GM12891 (cell line): Measurements from ENCODE around the gene IFNA21.

ENCODE experiments used
- PAX5 ChIP-seq: IDR thresholded peaks from 2 replicates; pipeline ENCODE4 v1.6.1; 2011; ENCODE audit warnings: low read length, moderate library complexity, mild to moderate bottlenecking; ENCODE audit not compliant: insufficient read depth, severe bottlenecking
- POLR2A ChIP-seq: IDR thresholded peaks from 2 replicates; pipeline ENCODE4 v1.6.1; 2011; ENCODE audit warnings: low read depth, low read length, control low read depth
- POLR2AphosphoS5 ChIP-seq: IDR thresholded peaks from 2 replicates; pipeline ENCODE4 v1.6.1; 2011; ENCODE audit warnings: low read depth, low read length, control low read depth
- POU2F2 ChIP-seq: IDR thresholded peaks from 2 replicates; pipeline ENCODE4 v1.6.1; 2011; ENCODE audit warnings: low read depth, mild to moderate bottlenecking, control low read depth, low read length, moderate library complexity
- SPI1 ChIP-seq: IDR thresholded peaks from 2 replicates; pipeline ENCODE4 v1.6.1; 2011; ENCODE audit warnings: low read depth, low read length, control low read depth
- TAF1 ChIP-seq: IDR thresholded peaks from 2 replicates; pipeline ENCODE4 v1.6.1; 2011; ENCODE audit warnings: low read depth, low read length, control low read depth

DNA sequence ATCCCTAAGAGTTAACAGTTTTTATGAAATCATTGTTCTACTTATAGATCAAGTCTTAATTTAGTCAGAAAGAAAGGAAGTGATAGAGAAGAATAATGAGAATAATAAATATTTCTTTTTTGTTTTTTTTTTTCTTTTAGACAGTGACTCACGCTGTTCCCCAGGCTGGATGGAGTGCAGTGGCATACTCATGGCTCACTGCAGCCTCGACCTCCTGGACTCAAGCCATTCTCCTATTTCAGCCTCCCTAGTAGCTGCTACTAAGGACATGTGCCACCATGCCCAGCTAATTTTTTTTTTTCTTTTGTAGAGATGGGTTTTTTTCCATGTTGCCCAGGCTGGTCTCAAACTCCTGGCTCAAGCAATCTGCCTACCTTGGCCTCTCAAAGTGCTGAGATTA lies 11.0 kb downstream of the IFNA21 start:
- TF ChIP-seq POLR2A (no peak), TAF1 (no peak), POLR2AphosphoS5 (no peak), SPI1 (no peak), POU2F2 (no peak), PAX5 (no peak)
